ENCODE data around the gene TOMM7.
"Not testable (repeated sequence)": the region's sequence is repeated elsewhere in the genome, so short reads cannot be mapped to it uniquely, and the experiment has no call there.

TOMM7 gene

GRCh38 chr7:22821702-22822485, 755 bp downstream of the TOMM7 start:
- DNase-seq: peak in 2 of 51 donors; percentile 5 to 8

- DNase-seq: no peak
Measured at GRCh38 chr7:22819476-22819875, 3.2 kb downstream of the TOMM7 start.

- no peak for DNase-seq
Measured at GRCh38 chr7:22814261-22815208, 8.1 kb downstream of the TOMM7 start.

- no peak for DNase-seq
Measured at GRCh38 chr7:22812353-22812752, 10.3 kb downstream of the TOMM7 start.

- no peak for DNase-seq
Measured at GRCh38 chr7:22811746-22812280, 10.8 kb downstream of the TOMM7 start.

GRCh38 chr7:22810843-22811242, 11.8 kb downstream of the TOMM7 start:
- no peak for DNase-seq

- no peak for DNase-seq
Measured at GRCh38 chr7:22809902-22810642, 12.6 kb downstream of the TOMM7 start.

GRCh38 chr7:22808140-22808539, 14.5 kb downstream of the TOMM7 start:
- no peak for DNase-seq

- DNase-seq: no peak
Measured at GRCh38 chr7:22806752-22807151, 15.9 kb downstream of the TOMM7 start.

GRCh38 chr7:22805227-22805626, 17.4 kb downstream of the TOMM7 start:
- no peak for DNase-seq

GRCh38 chr7:22802831-22803230, 19.8 kb downstream of the TOMM7 start:
- DNase-seq: not testable (repeated sequence)

- DNase-seq: no peak
Measured at GRCh38 chr7:22802426-22802825, 20.2 kb downstream of the TOMM7 start.

- no peak for DNase-seq
Measured at GRCh38 chr7:22801912-22802311, 20.7 kb downstream of the TOMM7 start.

- DNase-seq: no peak
Measured at GRCh38 chr7:22799633-22800032, 23.0 kb downstream of the TOMM7 start.

GRCh38 chr7:22793593-22794462, 28.8 kb downstream of the TOMM7 start:
- no peak for DNase-seq

GRCh38 chr7:22791204-22792158, 31.2 kb downstream of the TOMM7 start:
- no peak for DNase-seq

GRCh38 chr7:22790640-22791039, 32.0 kb downstream of the TOMM7 start:
- DNase-seq: not testable (repeated sequence)

- DNase-seq: peak in 4 of 51 donors; percentile 1 to 5 (median 4)
Measured at GRCh38 chr7:22787951-22788350, 34.7 kb downstream of the TOMM7 start.

- no peak for DNase-seq
Measured at GRCh38 chr7:22786290-22786932, 36.2 kb downstream of the TOMM7 start.
